ENCODE data around the gene PON3.

PON3 gene

GRCh38 chr7:95338832-95339231, 57.3 kb downstream of the PON3 start:
- DNase-seq = no peak

- DNase-seq = no peak
Measured at GRCh38 chr7:95335093-95335492, 61.1 kb downstream of the PON3 start.

- DNase-seq = no peak
Measured at GRCh38 chr7:95334447-95334846, 61.7 kb downstream of the PON3 start.

GRCh38 chr7:95330961-95331337, 65.2 kb downstream of the PON3 start:
- no peak for DNase-seq

GRCh38 chr7:95330204-95330960, 65.8 kb downstream of the PON3 start:
- DNase-seq = no peak

GRCh38 chr7:95327356-95327755, 68.8 kb downstream of the PON3 start:
- no peak for DNase-seq

GRCh38 chr7:95324431-95324830, 71.7 kb downstream of the PON3 start, which contains the start of gene PON1:
Gene PON1, minus strand, starts transcription at chr7:95324532. Its CDS starts 57 bp downstream, at chr7:95324475.
- DNase-seq = no peak

- DNase-seq = no peak
Measured at GRCh38 chr7:95323410-95324129, 72.6 kb downstream of the PON3 start.

- DNase-seq = no peak
Measured at GRCh38 chr7:95322854-95323253, 73.3 kb downstream of the PON3 start.

GRCh38 chr7:95322396-95322795, 73.8 kb downstream of the PON3 start:
- DNase-seq = no peak

- no peak for DNase-seq
Measured at GRCh38 chr7:95321720-95322119, 74.5 kb downstream of the PON3 start.

- DNase-seq = no peak
Measured at GRCh38 chr7:95320651-95321050, 75.5 kb downstream of the PON3 start.

GRCh38 chr7:95319570-95319969, 76.6 kb downstream of the PON3 start:
- no peak for DNase-seq

GRCh38 chr7:95318501-95319100, 77.6 kb downstream of the PON3 start:
- no peak for DNase-seq

GRCh38 chr7:95317966-95318365, 78.2 kb downstream of the PON3 start:
- no peak for DNase-seq

- no peak for DNase-seq
Measured at GRCh38 chr7:95317546-95317945, 78.6 kb downstream of the PON3 start.

GRCh38 chr7:95316588-95316987, 79.6 kb downstream of the PON3 start:
- DNase-seq = no peak

GRCh38 chr7:95312561-95312960, 83.6 kb downstream of the PON3 start:
- no peak for DNase-seq

GRCh38 chr7:95311389-95311788, 84.8 kb downstream of the PON3 start:
- no peak for DNase-seq

- DNase-seq = no peak
Measured at GRCh38 chr7:95309951-95310350, 86.2 kb downstream of the PON3 start.

Measured in stimulated activated naive CD4-positive, alpha-beta T cell treated with Interleukin-2 at 50 U/mL for 16 hours (primary cell).